Measurements from ENCODE around the gene GOLGA8A.
"Not testable (repeated sequence)": the region's sequence is repeated elsewhere in the genome, so short reads cannot be mapped to it uniquely, and the experiment has no call there.

Gene GOLGA8A

DNA sequence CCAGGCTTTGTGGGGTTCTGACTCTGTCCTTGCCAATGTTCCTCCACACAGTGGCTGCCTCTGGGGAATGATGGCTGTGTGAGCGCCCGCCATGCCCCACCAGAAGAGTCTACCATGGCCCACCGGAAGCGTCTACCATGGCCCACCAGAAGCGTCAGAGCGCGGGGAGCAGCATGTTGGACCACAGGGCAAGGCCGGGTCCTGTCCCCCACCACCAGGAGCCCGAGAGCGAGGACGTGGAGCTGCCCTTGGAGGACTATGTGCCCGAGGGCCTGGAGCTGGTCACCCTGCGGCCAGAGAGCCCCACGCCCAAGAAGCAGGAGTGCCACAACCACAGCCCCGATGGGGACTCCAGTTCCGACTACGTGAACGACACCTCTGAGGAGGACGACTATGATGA is 28.1 kb downstream of the GOLGA8A start:
- DNase-seq: not testable (repeated sequence)

DNA sequence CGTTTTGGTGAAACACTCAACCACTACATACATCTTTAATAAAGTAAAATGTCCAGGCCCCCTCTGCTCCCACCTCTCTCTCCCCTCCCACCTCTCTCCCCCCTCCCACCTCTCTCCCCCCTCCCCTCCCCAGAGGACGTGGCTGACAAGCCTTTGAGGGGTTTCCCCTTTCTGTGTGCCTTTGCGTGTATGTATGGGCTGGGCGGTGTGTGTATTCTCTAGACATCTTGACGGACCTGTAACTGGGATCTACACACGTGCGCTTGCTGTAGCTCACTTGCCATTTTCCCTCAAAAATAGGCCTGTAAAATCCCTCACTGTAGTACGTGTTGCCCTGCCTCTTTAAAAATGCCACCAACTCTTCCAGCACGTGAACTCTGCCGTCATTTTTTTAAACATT is 28.6 kb downstream of the GOLGA8A start:
- not testable (repeated sequence) for DNase-seq

DNA sequence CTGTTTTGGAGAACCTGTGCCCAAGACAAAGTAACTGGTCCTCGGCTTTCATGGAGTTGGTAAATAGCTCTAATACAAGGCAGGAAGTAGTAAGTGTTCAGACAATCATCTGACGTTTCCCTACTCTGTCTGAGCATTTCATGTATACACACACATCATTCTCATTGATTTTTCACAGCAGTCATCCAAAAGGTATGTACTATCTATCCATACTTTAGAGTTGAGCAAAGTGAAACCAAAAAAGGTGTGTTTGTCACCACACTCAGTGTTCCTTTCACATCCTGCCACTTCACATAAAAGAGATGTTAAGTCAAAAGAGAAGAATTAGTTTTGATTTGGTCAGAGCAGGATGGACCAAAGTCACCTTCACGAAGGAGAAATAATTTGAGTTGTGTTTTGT is 33.7 kb downstream of the GOLGA8A start:
- not testable (repeated sequence) for DNase-seq

DNA sequence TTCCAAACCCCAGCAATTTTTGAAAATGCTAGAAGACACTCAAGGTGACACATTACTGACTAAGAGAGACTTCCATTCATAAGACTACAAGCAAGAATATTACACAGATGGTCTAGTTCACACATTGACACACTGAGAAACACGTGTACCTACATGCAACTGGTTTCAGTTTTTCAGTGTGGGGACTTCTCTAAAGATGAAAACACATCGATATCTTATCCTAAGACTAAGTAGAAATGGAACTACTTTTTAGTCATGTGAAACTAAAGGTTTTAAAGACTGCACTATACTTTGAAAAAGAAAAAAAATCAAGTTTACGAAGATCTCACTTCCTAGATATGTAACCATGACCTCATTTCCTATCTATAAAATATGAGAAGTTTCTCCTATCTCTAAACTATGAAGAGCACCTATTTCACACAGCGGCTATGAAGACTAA is 34.4 kb downstream of the GOLGA8A start:
- not testable (repeated sequence) for DNase-seq

DNA sequence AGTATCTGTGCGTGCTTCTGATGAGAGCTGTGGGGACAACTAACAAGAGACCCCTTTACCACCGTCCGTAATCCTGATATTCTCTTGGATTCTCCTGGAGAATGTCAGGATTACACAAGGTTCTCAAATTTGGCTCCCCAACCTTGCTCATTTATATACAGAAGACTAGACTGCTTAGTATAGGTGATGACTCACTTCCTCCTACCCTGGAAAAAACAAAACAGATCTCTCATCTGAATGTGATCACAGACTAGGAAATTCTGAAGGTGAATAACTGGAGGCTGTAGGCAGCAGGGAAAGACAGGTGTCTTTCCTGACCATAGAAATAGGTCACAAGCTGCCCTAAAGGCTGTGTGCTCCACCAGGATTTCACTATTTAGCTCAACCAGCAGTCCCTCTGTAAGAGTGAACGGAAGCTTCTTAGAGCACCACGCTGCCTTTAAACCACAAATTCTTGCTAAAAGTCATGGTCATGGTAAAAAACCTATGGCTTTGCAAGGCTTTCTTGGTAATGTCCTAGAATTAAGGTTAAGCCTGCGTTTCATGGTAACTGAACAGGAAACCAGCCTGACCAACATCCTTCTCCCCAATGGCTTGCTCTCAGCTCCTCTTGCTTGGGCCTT is 39.9 kb downstream of the GOLGA8A start:
- not testable (repeated sequence) for DNase-seq

DNA sequence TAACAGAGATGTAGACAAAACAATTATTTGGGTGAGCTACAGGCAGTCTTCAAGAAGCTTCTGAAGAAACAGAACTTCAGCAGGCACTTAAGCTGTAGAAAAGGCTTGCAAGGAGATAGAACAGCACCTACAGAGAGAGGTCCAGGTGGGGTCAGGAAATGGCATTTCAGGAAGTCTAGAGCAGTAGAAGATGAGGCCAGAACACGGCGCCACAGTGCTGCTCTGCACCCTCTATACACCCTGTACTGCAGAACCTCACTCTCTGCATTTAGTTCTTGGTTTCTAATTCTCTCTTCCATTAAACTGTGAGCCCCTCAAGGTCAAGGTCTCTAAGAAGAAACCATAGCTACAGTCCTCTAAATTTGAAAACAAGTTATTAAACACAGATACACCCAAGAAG is 44.6 kb downstream of the GOLGA8A start:
- DNase-seq: not testable (repeated sequence)

DNA sequence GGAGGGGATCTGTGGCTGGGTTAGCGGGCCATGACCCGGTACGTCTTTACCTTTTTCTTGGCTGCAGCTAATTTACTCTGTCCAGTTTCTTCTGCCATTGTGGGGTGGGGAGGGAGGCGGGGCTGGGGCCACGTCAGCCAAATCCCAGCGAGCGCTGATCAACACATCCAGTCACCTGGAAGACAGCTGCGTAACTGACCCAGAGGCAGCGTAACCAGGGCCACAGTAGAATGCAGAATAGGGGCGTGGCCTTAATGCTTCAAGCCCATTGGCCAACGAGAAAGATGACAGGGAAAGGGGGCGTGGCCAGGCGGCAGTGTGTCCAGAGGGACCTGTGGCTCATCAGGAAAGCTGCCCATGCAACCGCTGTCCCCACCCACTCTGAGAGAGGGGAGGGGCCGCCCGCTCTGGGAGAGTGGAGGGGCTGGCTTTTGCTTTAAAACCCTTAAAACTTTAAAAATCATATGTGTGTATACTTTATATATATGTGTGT is 48.0 kb downstream of the GOLGA8A start:
- DNase-seq: not testable (repeated sequence)

Measured in T-helper 2 cell (primary cell).